HepG2 (cell line): ENCODE results near the gene MYLK. TPM values are rescaled to one million over a fixed set of nuclear protein-coding genes. Genes with fewer than 3 reads are reported as not detected.

Experiments
- AKAP8 ChIP-seq: sonication (generic); formaldehyde crosslinking; IDR thresholded peaks from 2 replicates; pipeline ENCODE4 v1.5.1; 2020; ENCODE audit warnings: mild to moderate bottlenecking, missing genetic modification reagents
- ATF2 ChIP-seq: sonication (generic); formaldehyde crosslinking; IDR thresholded peaks from 2 replicates; pipeline ENCODE4 v1.4.0; 2020; ENCODE audit warnings: missing genetic modification reagents
- BORCS8-MEF2B ChIP-seq: sonication (generic); formaldehyde crosslinking; IDR thresholded peaks from 2 replicates; pipeline ENCODE4 v1.8.0; 2022; ENCODE audit warnings: mild to moderate bottlenecking, missing genetic modification reagents
- EZH2 ChIP-seq: conservative IDR thresholded peaks from 2 replicates; pipeline ENCODE4 v1.6.1; 2012; ENCODE audit warnings: mild to moderate bottlenecking, low read depth, low read length, moderate library complexity
- FOXA3 ChIP-seq: IDR thresholded peaks from 2 replicates; pipeline ENCODE4 v1.6.1; 2016; ENCODE audit warnings: missing genetic modification reagents, missing compliant biosample characterization
- HMGXB4 ChIP-seq, 2 experiments: sonication (generic) in 1 of 2; formaldehyde crosslinking in 1 of 2; IDR thresholded peaks; 2 replicates each; pipeline versions ENCODE4 v1.4.0 to v1.6.1; 2018 to 2020; ENCODE audit warnings: missing genetic modification reagents in 2 of 2, borderline replicate concordance in 1 of 2, low read depth in 1 of 2, mild to moderate bottlenecking in 1 of 2, missing biosample characterization in 1 of 2
- IKZF5 ChIP-seq: IDR thresholded peaks from 2 replicates; pipeline ENCODE4 v1.6.1; 2018; ENCODE audit warnings: missing genetic modification reagents, mild to moderate bottlenecking, missing compliant biosample characterization
- KDM2A ChIP-seq: sonication (generic); formaldehyde crosslinking; IDR thresholded peaks from 2 replicates; pipeline ENCODE4 v1.4.0; 2020; ENCODE audit warnings: low read depth, missing genetic modification reagents, borderline replicate concordance
- MED1 ChIP-seq: sonication (generic); formaldehyde crosslinking; IDR thresholded peaks from 2 replicates; pipeline ENCODE4 v1.4.0; 2020; ENCODE audit warnings: missing genetic modification reagents
- PRMT3 ChIP-seq: sonication (generic); formaldehyde crosslinking; IDR thresholded peaks from 2 replicates; pipeline ENCODE4 v1.8.1; 2022; ENCODE audit warnings: low read depth, mild to moderate bottlenecking, moderate library complexity, missing genetic modification reagents, borderline replicate concordance
- RXRB ChIP-seq: IDR thresholded peaks from 2 replicates; pipeline ENCODE4 v1.6.1; 2016; ENCODE audit warnings: borderline replicate concordance, missing genetic modification reagents, missing compliant biosample characterization
- SOX6 ChIP-seq, 2 experiments: fragments of 450-650 bp in 1 of 2; sonication (generic) in 1 of 2; formaldehyde crosslinking in 1 of 2; IDR thresholded peaks; 2 replicates each; pipeline versions ENCODE4 v1.4.0 to v1.6.1; 2017 to 2020; ENCODE audit warnings: antibody characterized with exemption in 1 of 2, mild to moderate bottlenecking in 1 of 2, missing genetic modification reagents in 1 of 2
- ZFX ChIP-seq: sonication (generic); formaldehyde crosslinking; IDR thresholded peaks from 2 replicates; pipeline ENCODE4 v1.4.0; 2020; ENCODE audit warnings: mild to moderate bottlenecking, low read depth, missing genetic modification reagents, moderate library complexity
- ZKSCAN5 ChIP-seq: sonication (generic); formaldehyde crosslinking; IDR thresholded peaks from 2 replicates; pipeline ENCODE4 v1.5.1; 2020; ENCODE audit warnings: mild to moderate bottlenecking, missing genetic modification reagents
- ZNF143 ChIP-seq: sonication (generic); formaldehyde crosslinking; IDR thresholded peaks from 2 replicates; pipeline ENCODE4 v1.4.0; 2020; ENCODE audit warnings: missing genetic modification reagents
- ZNF234 ChIP-seq: sonication (generic); formaldehyde crosslinking; conservative IDR thresholded peaks from 2 replicates; pipeline ENCODE4 v1.5.1; 2020; ENCODE audit warnings: mild to moderate bottlenecking, missing genetic modification reagents
- ZNF326 ChIP-seq: sonication (generic); formaldehyde crosslinking; IDR thresholded peaks from 2 replicates; pipeline ENCODE4 v1.4.0; 2020; ENCODE audit warnings: missing genetic modification reagents, borderline replicate concordance
- ZNF329 ChIP-seq: sonication (generic); formaldehyde crosslinking; IDR thresholded peaks from 2 replicates; pipeline ENCODE4 v1.9.0; 2021; ENCODE audit warnings: low read depth, mild to moderate bottlenecking, missing genetic modification reagents
- ZNF33A ChIP-seq: sonication (generic); formaldehyde crosslinking; IDR thresholded peaks from 2 replicates; pipeline ENCODE4 v1.5.1; 2020; ENCODE audit warnings: missing genetic modification reagents, mild to moderate bottlenecking, moderate library complexity, borderline replicate concordance
- ZNF362 ChIP-seq: sonication (generic); formaldehyde crosslinking; IDR thresholded peaks from 2 replicates; pipeline ENCODE4 v1.4.0; 2020; ENCODE audit warnings: missing genetic modification reagents, mild to moderate bottlenecking, borderline replicate concordance
- ZNF746 ChIP-seq: sonication (generic); formaldehyde crosslinking; IDR thresholded peaks from 2 replicates; pipeline ENCODE4 v1.8.0; 2022; ENCODE audit warnings: mild to moderate bottlenecking, missing genetic modification reagents
- ZSCAN29 ChIP-seq: sonication (generic); formaldehyde crosslinking; conservative IDR thresholded peaks from 2 replicates; pipeline ENCODE4 v1.4.0; 2020; ENCODE audit warnings: mild to moderate bottlenecking, missing genetic modification reagents
- polyA plus RNA-seq, 8 experiments: library from polyadenylated mRNA; depleted of rRNA in 3 of 8; stranded (reverse) in 7 of 8; unstranded in 1 of 8; fragments of >200 nt; fragmentation: Illumina TruSeq in 4 of 8; extraction: Trizol in 4 of 8; gene quantifications; 2 replicates each; pipeline versions ENCODE4 v1.2.1 to v1.2.3, GENCODE V29; 2011 to 2016; ENCODE audit warnings: low read depth in 4 of 8, missing spikeins in 1 of 8, mixed read lengths in 1 of 8; ENCODE audit not compliant: insufficient read depth in 1 of 8
- total RNA-seq, 5 experiments: library from RNA; depleted of rRNA; stranded (reverse); fragments of >200 nt; fragmentation: Illumina TruSeq; extraction: Trizol; gene quantifications; 2 replicates each; pipeline ENCODE4 v1.2.3, GENCODE V29; 2016; ENCODE audit warnings: low read depth in 1 of 5
- TF ChIP-seq, protein P1 (sequence below): sonication (generic); formaldehyde crosslinking; IDR thresholded peaks from 2 replicates; pipeline ENCODE4 v1.5.0; 2020; ENCODE audit warnings: missing genetic modification reagents

MYLK gene
- total and polyA plus RNA-seq, 2 of the 13 experiments (the other 11 are each of a cell fraction or from before 2014, with no cell fraction given), result 10.6 to 34.9 TPM

GRCh38 chr3:123653221-123653682, 230.9 kb downstream of the MYLK start (continued):
- TF ChIP-seq IKZF5 (CRISPR knock-in tag), result no peak; the same call in 1 of the 2 replicates
- TF ChIP-seq ZKSCAN5 (CRISPR knock-in tag), result no peak
- TF ChIP-seq BORCS8-MEF2B (CRISPR knock-in tag), result no peak
- TF ChIP-seq, protein P1, sequence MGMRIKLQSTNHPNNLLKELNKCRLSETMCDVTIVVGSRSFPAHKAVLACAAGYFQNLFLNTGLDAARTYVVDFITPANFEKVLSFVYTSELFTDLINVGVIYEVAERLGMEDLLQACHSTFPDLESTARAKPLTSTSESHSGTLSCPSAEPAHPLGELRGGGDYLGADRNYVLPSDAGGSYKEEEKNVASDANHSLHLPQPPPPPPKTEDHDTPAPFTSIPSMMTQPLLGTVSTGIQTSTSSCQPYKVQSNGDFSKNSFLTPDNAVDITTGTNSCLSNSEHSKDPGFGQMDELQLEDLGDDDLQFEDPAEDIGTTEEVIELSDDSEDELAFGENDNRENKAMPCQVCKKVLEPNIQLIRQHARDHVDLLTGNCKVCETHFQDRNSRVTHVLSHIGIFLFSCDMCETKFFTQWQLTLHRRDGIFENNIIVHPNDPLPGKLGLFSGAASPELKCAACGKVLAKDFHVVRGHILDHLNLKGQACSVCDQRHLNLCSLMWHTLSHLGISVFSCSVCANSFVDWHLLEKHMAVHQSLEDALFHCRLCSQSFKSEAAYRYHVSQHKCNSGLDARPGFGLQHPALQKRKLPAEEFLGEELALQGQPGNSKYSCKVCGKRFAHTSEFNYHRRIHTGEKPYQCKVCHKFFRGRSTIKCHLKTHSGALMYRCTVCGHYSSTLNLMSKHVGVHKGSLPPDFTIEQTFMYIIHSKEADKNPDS (CRISPR knock-in tag), result no peak
- TF ChIP-seq PRMT3 (CRISPR knock-in tag), result no peak
- TF ChIP-seq ZNF234, result no peak
- TF ChIP-seq KDM2A (CRISPR knock-in tag), result no peak
- peak; percentile 29; the same call in 1 of the 2 replicates for TF ChIP-seq FOXA3 (CRISPR knock-in tag)
- no peak for TF ChIP-seq ZSCAN29 (CRISPR knock-in tag)
- TF ChIP-seq ZFX (CRISPR knock-in tag), result peak; percentile 47
- TF ChIP-seq ZNF362, result no peak
- no peak for TF ChIP-seq ZNF33A (CRISPR knock-in tag)
- no peak for TF ChIP-seq ZNF746 (CRISPR knock-in tag)
- TF ChIP-seq EZH2, result no peak
- no peak for TF ChIP-seq AKAP8 (CRISPR knock-in tag)
- no peak for TF ChIP-seq ZNF326 (CRISPR knock-in tag)
- TF ChIP-seq SOX6 (IDR thresholded peaks at IDR 0.05), result no peak
- peak; percentile 89 for TF ChIP-seq SOX6 (CRISPR knock-in tag; IDR thresholded peaks at IDR 0.05)
- 0 out of 2 replicates have a peak, but pooled peaks have one; percentile 25 for TF ChIP-seq MED1 (CRISPR knock-in tag)
- TF ChIP-seq ZNF143 (CRISPR knock-in tag), result no peak
- TF ChIP-seq ATF2 (CRISPR knock-in tag), result no peak
- TF ChIP-seq HMGXB4 (CRISPR knock-in tag; IDR thresholded peaks at IDR 0.05; ENCODE audit: borderline replicate concordance in 1 of 2, low read depth in 1 of 2), result 0 out of 4 replicates have a peak, but pooled peaks of 1 of the 2 experiments have one; percentile 42
- TF ChIP-seq ZNF329 (CRISPR knock-in tag), result no peak
- TF ChIP-seq RXRB (CRISPR knock-in tag), result peak; percentile 41; the same call in 1 of the 2 replicates
